B cell (primary cell): Measurements from ENCODE around the gene GRID1. TPM values are rescaled to one million over a fixed set of nuclear protein-coding genes. Genes with fewer than 3 reads are reported as not detected.

ENCODE experiments used
- ATAC-seq: fragments of 200-7000 bp; cut with Tn5 transposase; one replicate; pipeline ENCODE4 v1.10.0; 2021; ENCODE audit warnings: low read depth, mild to moderate bottlenecking, moderate number of reproducible peaks, moderate library complexity
- CTCF ChIA-PET: fragments of 350-600 bp; sonication (Branson Sonifier 250); formaldehyde crosslinking; loops from one replicate; lab custom pipeline; 2021; ENCODE audit warnings: antibody characterized with exemption, inconsistent platforms; lab: Charles Lee
- POLR2A ChIA-PET: fragments of 350-600 bp; sonication (Branson Sonifier 250); formaldehyde crosslinking; loops from one replicate; lab custom pipeline; 2021; ENCODE audit warnings: antibody characterized with exemption; lab: Charles Lee
- DNase-seq: peaks from one replicate; pipeline ENCODE4 v3.0.0; 2013
- H2AFZ ChIP-seq: 2 replicates; pipeline ENCODE4 v1.6.1; 2012; ENCODE audit warnings: mild to moderate bottlenecking, low read depth, low read length; ENCODE audit not compliant: insufficient read depth, poor library complexity, severe bottlenecking
- H3K27ac ChIP-seq, 2 donors: 1 replicate in 1 of 2; 2 replicates in 1 of 2; pipeline ENCODE4 v1.5.1; 2012 to 2013; ENCODE audit warnings: low read length in 2 of 2, mild to moderate bottlenecking in 2 of 2, moderate library complexity in 1 of 2
- H3K27me3 ChIP-seq, 4 experiments: fragments of 200-600 bp in 1 of 4; sonication (generic) in 1 of 4; replicated peaks in 1 of 4; 1 replicate in 2 of 4; 2 replicates in 2 of 4; pipeline versions ENCODE4 v1.6.1 to v1.7.0; 2013 to 2016; ENCODE audit warnings: low read length in 3 of 4, mild to moderate bottlenecking in 2 of 4, mixed read lengths in 1 of 4, moderate library complexity in 1 of 4; ENCODE audit not compliant: insufficient read depth in 4 of 4, control insufficient read depth in 3 of 4; ENCODE audit errors: control extremely low read depth in 1 of 4
- H3K36me3 ChIP-seq, 2 experiments: replicated peaks in 1 of 2; 1 replicate in 1 of 2; 2 replicates in 1 of 2; pipeline versions ENCODE4 v1.6.1 to v1.7.1; 2013; ENCODE audit warnings: low read length in 1 of 2; ENCODE audit not compliant: insufficient read depth in 2 of 2, control insufficient read depth in 1 of 2; ENCODE audit errors: control extremely low read depth in 1 of 2, extremely low read depth in 1 of 2
- H3K4me1 ChIP-seq, 2 donors: fragments of 200-600 bp in 1 of 2; sonication (generic) in 1 of 2; 1 replicate in 1 of 2; 2 replicates in 1 of 2; pipeline versions ENCODE4 v1.5.1 to v1.6.1; 2013 to 2017; ENCODE audit warnings: low read length in 2 of 2; ENCODE audit not compliant: control insufficient read depth in 2 of 2, insufficient read depth in 2 of 2
- H3K4me2 ChIP-seq: replicated peaks from 2 replicates; pipeline ENCODE3; 2012; ENCODE audit warnings: mild to moderate bottlenecking, low read depth, low read length; ENCODE audit not compliant: poor library complexity, severe bottlenecking
- H3K4me3 ChIP-seq, 5 experiments: fragments of 200-600 bp in 1 of 5; sonication (generic) in 1 of 5; 1 replicate in 3 of 5; 2 replicates in 2 of 5; pipeline versions ENCODE4 v1.5.1 to v1.7.0; 2011 to 2016; ENCODE audit warnings: low read length in 4 of 5, mild to moderate bottlenecking in 4 of 5, low read depth in 2 of 5, control low read depth in 1 of 5, moderate library complexity in 1 of 5; ENCODE audit not compliant: insufficient read depth in 1 of 5; ENCODE audit errors: control extremely low read depth in 1 of 5, extremely low read depth in 1 of 5
- H3K79me2 ChIP-seq: fragments of 200-600 bp; sonication (generic); one replicate; pipeline ENCODE4 v1.6.0; 2016; ENCODE audit warnings: low read length; ENCODE audit not compliant: control insufficient read depth, insufficient read depth
- H3K9ac ChIP-seq: fragments of 200-600 bp; sonication (generic); 2 replicates; pipeline ENCODE4 v1.6.1; 2017; ENCODE audit warnings: mild to moderate bottlenecking, low read length, moderate library complexity
- H3K9me3 ChIP-seq, 3 donors: one replicate each; pipeline versions ENCODE4 v1.6.1 to v1.7.1; 2013; ENCODE audit warnings: low read length in 2 of 3; ENCODE audit not compliant: control insufficient read depth in 2 of 3, insufficient read depth in 1 of 3; ENCODE audit errors: control extremely low read depth in 1 of 3
- H4K20me1 ChIP-seq: 2 replicates; pipeline ENCODE4 v1.6.0; 2012; ENCODE audit warnings: mild to moderate bottlenecking, low read length; ENCODE audit not compliant: insufficient read depth, control insufficient read depth, poor library complexity, severe bottlenecking
- H3K27ac Mint-ChIP-seq: one replicate; pipeline ENCODE4 v1.8.0; 2021; ENCODE audit warnings: mixed read lengths
- H3K27me3 Mint-ChIP-seq: one replicate; pipeline ENCODE4 v1.8.0; 2021; ENCODE audit warnings: mixed read lengths
- H3K4me1 Mint-ChIP-seq: one replicate; pipeline ENCODE4 v1.8.0; 2021; ENCODE audit warnings: mixed read lengths
- H3K4me3 Mint-ChIP-seq: one replicate; pipeline ENCODE4 v1.8.0; 2021; ENCODE audit warnings: mixed read lengths
- H3K9me3 Mint-ChIP-seq: one replicate; pipeline ENCODE4 v1.8.0; 2022; ENCODE audit warnings: mixed read lengths; ENCODE audit not compliant: insufficient read depth
- EZH2 ChIP-seq: IDR thresholded peaks from 2 replicates; pipeline ENCODE4 v1.6.1; 2012; ENCODE audit warnings: borderline replicate concordance, low read depth, mild to moderate bottlenecking, moderate library complexity, low read length; ENCODE audit not compliant: insufficient read depth, poor library complexity, severe bottlenecking
- WGBS: methylation state at CpG from one replicate; pipeline ENCODE4 v1.1.5; 2013; ENCODE audit warnings: missing lambda C conversion rate; ENCODE audit not compliant: insufficient coverage; 5-methylcytosine and 5-hydroxymethylcytosine counted together
- intact Hi-C: fragments of 100-400 bp; cut with micrococcal nuclease; formaldehyde crosslinking; loops from one replicate; pipeline ENCODE4 v1.10.0; 2022
- polyA plus RNA-seq: library from polyadenylated mRNA; depleted of rRNA; stranded (reverse); fragments of >200 nt; gene quantifications from 2 replicates; pipeline ENCODE4 v1.2.3, GENCODE V29; 2012
- total RNA-seq, 2 donors: library from RNA; stranded (reverse); fragments of 120-200 nt in 1 of 2; gene quantifications; 1 replicate in 1 of 2; 2 replicates in 1 of 2; pipeline versions ENCODE4 v1.2.3 to v1.2.4, GENCODE V29; 2013 to 2022
- TF ChIP-seq, protein P1 (sequence below): fragments of 200-600 bp; IDR thresholded peaks from one replicate; pipeline ENCODE4 v1.8.0; 2022; ENCODE audit warnings: antibody characterized with exemption, mild to moderate bottlenecking

The GRID1 gene
- total and polyA plus RNA-seq, 2 donors (not counting 1 experiment from before 2014, with no cell fraction given): not detected

DNA sequence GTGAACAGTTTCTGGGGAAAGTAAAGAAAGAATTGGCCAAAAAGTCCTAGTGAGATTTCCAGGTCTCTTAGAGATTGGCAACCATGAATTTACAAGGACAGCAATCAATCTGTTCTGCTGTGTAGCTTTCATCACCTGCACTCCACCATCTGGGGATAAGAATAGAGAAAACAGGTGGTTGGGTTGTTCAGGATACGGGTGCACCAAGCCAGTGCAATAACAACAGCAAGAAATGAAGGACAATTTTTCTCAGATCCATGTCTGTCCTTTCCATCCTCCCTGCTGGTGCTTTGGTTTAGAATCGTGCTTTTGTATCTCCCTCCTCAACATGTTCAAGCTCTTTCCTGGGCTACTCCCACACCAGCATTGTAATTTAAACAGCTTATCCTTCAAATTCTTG, 787.7 kb downstream of the GRID1 start:
- H3K79me2 ChIP-seq: no peaks in the 10 kb centered on the region
- no peaks in the 10 kb centered on the region for H3K4me1 ChIP-seq
- H3K27me3 ChIP-seq: no peaks in the 10 kb centered on the region
- no peak overlapping the region for H3K4me2 ChIP-seq
- no peak overlapping the region for H3K4me3 ChIP-seq
- no peak overlapping the region for H2AFZ ChIP-seq
- H3K27ac ChIP-seq: no peak overlapping the region
- Mint-ChIP-seq H3K9me3 (no peaks in the 10 kb centered on the region), H3K27me3 (peaks cover 27% of the 10 kb centered on the region), H3K4me1 (no peaks in the 10 kb centered on the region), H3K4me3 (no peak overlapping the region), H3K27ac (no peak overlapping the region)
- CTCF ChIA-PET: no interaction called here
- H4K20me1 ChIP-seq: no peaks in the 10 kb centered on the region
- DNase-seq (no peak), ATAC-seq (no peak)
- POLR2A ChIA-PET: no interaction called here
- H3K36me3 ChIP-seq: no peaks in the 10 kb centered on the region
- TF ChIP-seq, protein P1, sequence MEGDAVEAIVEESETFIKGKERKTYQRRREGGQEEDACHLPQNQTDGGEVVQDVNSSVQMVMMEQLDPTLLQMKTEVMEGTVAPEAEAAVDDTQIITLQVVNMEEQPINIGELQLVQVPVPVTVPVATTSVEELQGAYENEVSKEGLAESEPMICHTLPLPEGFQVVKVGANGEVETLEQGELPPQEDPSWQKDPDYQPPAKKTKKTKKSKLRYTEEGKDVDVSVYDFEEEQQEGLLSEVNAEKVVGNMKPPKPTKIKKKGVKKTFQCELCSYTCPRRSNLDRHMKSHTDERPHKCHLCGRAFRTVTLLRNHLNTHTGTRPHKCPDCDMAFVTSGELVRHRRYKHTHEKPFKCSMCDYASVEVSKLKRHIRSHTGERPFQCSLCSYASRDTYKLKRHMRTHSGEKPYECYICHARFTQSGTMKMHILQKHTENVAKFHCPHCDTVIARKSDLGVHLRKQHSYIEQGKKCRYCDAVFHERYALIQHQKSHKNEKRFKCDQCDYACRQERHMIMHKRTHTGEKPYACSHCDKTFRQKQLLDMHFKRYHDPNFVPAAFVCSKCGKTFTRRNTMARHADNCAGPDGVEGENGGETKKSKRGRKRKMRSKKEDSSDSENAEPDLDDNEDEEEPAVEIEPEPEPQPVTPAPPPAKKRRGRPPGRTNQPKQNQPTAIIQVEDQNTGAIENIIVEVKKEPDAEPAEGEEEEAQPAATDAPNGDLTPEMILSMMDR: no peak
- no peak for TF ChIP-seq EZH2
- no peak overlapping the region for H3K9ac ChIP-seq
- peaks cover 0 to 2% (median 0%) of the 10 kb centered on the region in 3 donors for H3K9me3 ChIP-seq
- intact Hi-C loops: no loop called here
- WGBS: 71% methylated on average over 1 of the region's 2 CpGs

- Histone ChIP-seq H3K27ac (no peak overlapping the region), H3K27me3 (no peaks in the 10 kb centered on the region), H3K79me2 (no peaks in the 10 kb centered on the region), H3K9me3 (peaks cover 0 to under 1% (median 0%) of the 10 kb centered on the region in 3 donors), H2AFZ (no peak overlapping the region), H3K4me3 (no peak overlapping the region), H3K4me1 (no peaks in the 10 kb centered on the region), H4K20me1 (no peaks in the 10 kb centered on the region), H3K4me2 (no peak overlapping the region), H3K9ac (no peak overlapping the region), H3K36me3 (no peaks in the 10 kb centered on the region)
- no peak overlapping the region for H3K27ac Mint-ChIP-seq
- DNase-seq (no peak), ATAC-seq (no peak)
- TF ChIP-seq, protein P1: no peak
- no peak for TF ChIP-seq EZH2
- no peaks in the 10 kb centered on the region for H3K4me1 Mint-ChIP-seq
- intact Hi-C loops: no loop called here
- H3K9me3 Mint-ChIP-seq: no peaks in the 10 kb centered on the region
- no peak overlapping the region for H3K4me3 Mint-ChIP-seq
- 100% methylated on average over 1 of the region's 1 CpG for WGBS
- POLR2A ChIA-PET: no interaction called here
- peaks cover 20% of the 10 kb centered on the region for H3K27me3 Mint-ChIP-seq
- CTCF ChIA-PET: no interaction called here
Observed at GRCh38 chr10:85575441-85575840, 791.2 kb downstream of the GRID1 start.
